Mesenchymal stem cell (in vitro differentiated cells and primary cell): ENCODE measurements around the gene C9orf50.

Experiments
- DNase-seq: peaks from one replicate; pipeline ENCODE4 v3.0.0-alpha.2; 2013
- H2AFZ ChIP-seq: one replicate; pipeline ENCODE4 v1.6.1; 2013; ENCODE audit warnings: low read depth, mild to moderate bottlenecking, control low read depth, inconsistent platforms, low read length, moderate library complexity
- H2AK5ac ChIP-seq: 2 replicates; pipeline ENCODE4 v1.6.1; 2013; ENCODE audit warnings: low read length, moderate library complexity, mild to moderate bottlenecking, inconsistent platforms; ENCODE audit not compliant: severe bottlenecking
- H2BK120ac ChIP-seq: one replicate; pipeline ENCODE4 v1.6.1; 2013; ENCODE audit warnings: low read depth, mild to moderate bottlenecking, inconsistent platforms, low read length, moderate library complexity
- H2BK12ac ChIP-seq, 2 experiments: one replicate each; pipeline ENCODE4 v1.6.1; 2013; ENCODE audit warnings: inconsistent platforms in 2 of 2, low read length in 2 of 2, mild to moderate bottlenecking in 2 of 2, moderate library complexity in 2 of 2, control low read depth in 1 of 2
- H2BK15ac ChIP-seq: one replicate; pipeline ENCODE4 v1.6.1; 2013; ENCODE audit warnings: mild to moderate bottlenecking, low read depth, inconsistent platforms; ENCODE audit not compliant: poor library complexity, severe bottlenecking
- H2BK5ac ChIP-seq: 2 replicates; pipeline ENCODE4 v1.6.1; 2013; ENCODE audit warnings: low read depth, mild to moderate bottlenecking, low read length, control low read depth, inconsistent platforms; ENCODE audit not compliant: poor library complexity, severe bottlenecking
- H3K14ac ChIP-seq, 2 experiments: one replicate each; pipeline ENCODE4 v1.6.1; 2013; ENCODE audit warnings: inconsistent platforms in 2 of 2, low read length in 2 of 2, control low read depth in 1 of 2, mild to moderate bottlenecking in 1 of 2, moderate library complexity in 1 of 2
- H3K18ac ChIP-seq, 2 experiments: one replicate each; pipeline ENCODE4 v1.6.1; 2013; ENCODE audit warnings: inconsistent platforms in 2 of 2, low read length in 2 of 2, control low read depth in 1 of 2, low read depth in 1 of 2, mild to moderate bottlenecking in 1 of 2
- H3K23ac ChIP-seq, 2 experiments: one replicate each; pipeline ENCODE4 v1.6.1; 2013; ENCODE audit warnings: inconsistent platforms in 2 of 2, low read length in 2 of 2, mild to moderate bottlenecking in 2 of 2, moderate library complexity in 2 of 2, control low read depth in 1 of 2
- H3K27ac ChIP-seq: 2 replicates; pipeline ENCODE4 v1.5.1; 2013; ENCODE audit warnings: mild to moderate bottlenecking, moderate library complexity, low read length, control low read depth, inconsistent platforms; ENCODE audit not compliant: poor library complexity, severe bottlenecking
- H3K27me3 ChIP-seq, 2 experiments: 2 replicates each; pipeline versions ENCODE4 v1.6.1 to v1.7.0; 2013; ENCODE audit warnings: low read length in 2 of 2, mild to moderate bottlenecking in 2 of 2, moderate library complexity in 2 of 2, control low read depth in 1 of 2, inconsistent platforms in 1 of 2; ENCODE audit not compliant: control insufficient read depth in 1 of 2, insufficient read depth in 1 of 2
- H3K36me3 ChIP-seq, 2 experiments: 2 replicates each; pipeline versions ENCODE4 v1.6.1 to v1.7.0; 2013; ENCODE audit warnings: low read length in 2 of 2, control low read depth in 1 of 2, inconsistent platforms in 1 of 2, low read depth in 1 of 2, mild to moderate bottlenecking in 1 of 2; ENCODE audit not compliant: insufficient read depth in 2 of 2, control insufficient read depth in 1 of 2
- H3K4ac ChIP-seq, 2 experiments: one replicate each; pipeline ENCODE4 v1.6.1; 2013; ENCODE audit warnings: inconsistent platforms in 2 of 2, low read length in 2 of 2, mild to moderate bottlenecking in 2 of 2, moderate library complexity in 2 of 2, control low read depth in 1 of 2, low read depth in 1 of 2
- H3K4me1 ChIP-seq: 2 replicates; pipeline ENCODE4 v1.6.1; 2013; ENCODE audit warnings: low read depth, low read length, control low read depth; ENCODE audit not compliant: control insufficient read depth, insufficient read depth
- H3K4me2 ChIP-seq: 2 replicates; pipeline ENCODE4 v1.6.1; 2013; ENCODE audit warnings: low read length, mild to moderate bottlenecking, inconsistent platforms; ENCODE audit not compliant: poor library complexity, severe bottlenecking
- H3K4me3 ChIP-seq, 2 experiments: 2 replicates each; pipeline versions ENCODE4 v1.5.1 to v1.7.0; 2013; ENCODE audit warnings: low read length in 2 of 2, mild to moderate bottlenecking in 2 of 2, control low read depth in 1 of 2, low read depth in 1 of 2; ENCODE audit not compliant: insufficient read depth in 1 of 2
- H3K79me1 ChIP-seq: replicated peaks from 2 replicates; pipeline ENCODE4 v1.6.1; 2013; ENCODE audit warnings: mild to moderate bottlenecking, control low read depth, low read length, inconsistent platforms; ENCODE audit not compliant: poor library complexity, severe bottlenecking
- H3K9ac ChIP-seq: 2 replicates; pipeline ENCODE4 v1.7.0; 2013; ENCODE audit warnings: mild to moderate bottlenecking, low read length, moderate library complexity
- H3K9me3 ChIP-seq: 2 replicates; pipeline ENCODE4 v1.7.0; 2013; ENCODE audit warnings: mild to moderate bottlenecking, low read length; ENCODE audit not compliant: control insufficient read depth
- H4K8ac ChIP-seq: one replicate; pipeline ENCODE4 v1.6.1; 2013; ENCODE audit warnings: inconsistent platforms, mild to moderate bottlenecking, low read length, moderate library complexity
- H4K91ac ChIP-seq: one replicate; pipeline ENCODE4 v1.6.1; 2013; ENCODE audit warnings: mild to moderate bottlenecking, low read length, inconsistent platforms
- WGBS: methylation state at CpG from one replicate; pipeline ENCODE4 v1.1.7; 2013; ENCODE audit warnings: mixed read lengths; 5-methylcytosine and 5-hydroxymethylcytosine counted together

The C9orf50 gene

DNA sequence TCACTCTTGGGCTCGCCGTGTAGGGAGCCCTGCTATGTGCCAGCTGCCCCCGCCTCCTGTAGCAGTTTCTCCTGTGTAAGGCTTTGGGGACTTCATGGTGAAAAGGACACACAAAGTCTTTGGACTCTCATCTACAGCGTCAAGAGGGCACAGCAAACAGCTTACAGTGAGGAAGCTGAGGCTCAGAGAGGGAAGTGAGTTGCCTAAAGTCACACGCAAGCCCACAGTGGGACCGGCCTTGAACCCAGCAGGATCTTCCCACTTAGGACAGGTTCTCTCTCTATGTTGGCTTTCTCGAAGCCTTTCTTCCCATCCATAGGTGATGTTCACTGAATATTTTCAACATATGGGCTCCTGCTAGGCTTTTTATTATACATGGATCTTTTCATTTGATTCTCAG lies 34.8 kb upstream of the C9orf50 start:
- Histone ChIP-seq H4K8ac (no peak overlapping the region), H3K4me3 (no peak overlapping the region), H2AFZ (no peak overlapping the region), H3K36me3 (no peaks in the 10 kb centered on the region), H3K79me1 (no peaks in the 10 kb centered on the region), H2AK5ac (peak overlapping the region; percentile 10), H4K91ac (peak overlapping the region; percentile 61), H3K27me3 (peaks cover 0 to 36% of the 10 kb centered on the region in 2 experiments), H3K14ac (no peak overlapping the region), H3K4me1 (peaks cover 26% of the 10 kb centered on the region), H3K9ac (no peak overlapping the region), H2BK120ac (no peak overlapping the region), H2BK5ac (no peak overlapping the region), H3K4me2 (no peak overlapping the region), H3K23ac (no peak overlapping the region), H3K27ac (no peak overlapping the region), H3K4ac (no peak overlapping the region), H2BK15ac (no peak overlapping the region), H2BK12ac (peak overlapping the region in 1 of 2 experiments; percentile 75), H3K18ac (no peak overlapping the region), H3K9me3 (no peaks in the 10 kb centered on the region)
- WGBS, result 93% methylated on average over 6 of the region's 7 CpGs
- no peak for DNase-seq

DNA sequence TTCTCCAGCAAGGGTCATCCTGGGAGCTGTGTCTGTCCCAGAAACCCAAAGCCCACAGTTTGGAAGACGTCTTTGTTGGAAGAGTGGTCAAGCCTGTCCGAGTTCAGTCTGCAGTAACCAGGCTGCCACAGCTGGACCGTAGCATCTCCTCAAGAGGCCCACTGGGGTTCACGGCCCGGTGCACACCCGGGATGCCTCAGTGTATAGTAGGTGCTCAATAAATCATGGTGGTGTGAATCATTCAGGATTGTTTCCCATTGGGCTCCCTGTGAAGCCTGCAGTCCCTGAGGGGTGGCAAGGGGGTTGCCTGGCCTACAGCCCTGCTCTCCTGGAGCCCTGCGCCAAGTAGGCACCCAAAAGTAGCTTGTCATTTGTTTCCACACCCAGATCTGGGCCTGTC lies 34.3 kb upstream of the C9orf50 start:
- peaks cover 26% of the 10 kb centered on the region for H3K4me1 ChIP-seq
- 93% methylated on average over 7 of the region's 7 CpGs for WGBS
- H2AFZ ChIP-seq, result no peak overlapping the region
- peak overlapping the region in 1 of 2 experiments; percentile 34 for H2BK12ac ChIP-seq
- H2BK5ac ChIP-seq, result no peak overlapping the region
- peaks cover 0 to 39% of the 10 kb centered on the region in 2 experiments for H3K27me3 ChIP-seq
- H3K9ac ChIP-seq, result no peak overlapping the region
- peak overlapping the region in 1 of 2 experiments; percentile 64 for H3K14ac ChIP-seq
- H3K9me3 ChIP-seq, result no peaks in the 10 kb centered on the region
- no peak overlapping the region for H3K27ac ChIP-seq
- H3K4me3 ChIP-seq, result no peak overlapping the region
- no peaks in the 10 kb centered on the region for H3K79me1 ChIP-seq
- no peak overlapping the region for H2BK15ac ChIP-seq
- DNase-seq, result no peak
- H2AK5ac ChIP-seq, result no peak overlapping the region
- no peak overlapping the region for H4K8ac ChIP-seq
- no peak overlapping the region for H4K91ac ChIP-seq
- H3K4me2 ChIP-seq, result no peak overlapping the region
- no peak overlapping the region for H3K18ac ChIP-seq
- no peak overlapping the region for H3K4ac ChIP-seq
- no peak overlapping the region for H2BK120ac ChIP-seq
- H3K23ac ChIP-seq, result no peak overlapping the region
- H3K36me3 ChIP-seq, result no peaks in the 10 kb centered on the region

DNA sequence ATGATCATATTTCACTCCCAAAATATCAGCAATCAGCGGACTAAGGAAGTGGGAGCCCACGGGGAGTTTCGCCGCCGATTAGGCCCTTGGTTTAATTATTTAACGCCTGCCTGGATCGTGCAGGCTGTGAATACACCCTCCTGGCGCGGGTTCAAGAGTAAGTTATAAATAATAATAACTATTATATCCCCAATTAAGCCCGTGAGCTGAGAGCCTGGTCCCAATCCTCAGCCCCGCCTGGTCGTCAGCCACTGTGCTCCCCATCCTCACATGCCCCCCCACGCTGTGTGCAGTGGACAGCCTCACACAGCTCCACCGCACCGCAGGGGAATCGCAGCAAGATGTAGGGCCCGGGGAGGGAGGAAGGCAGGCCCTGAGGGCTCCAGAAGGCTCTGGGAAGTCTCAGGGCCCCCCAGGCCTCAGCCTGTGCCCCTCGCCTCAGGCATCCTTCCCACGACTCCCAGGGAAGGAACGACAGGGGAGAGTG lies 33.7 kb upstream of the C9orf50 start:
- Histone ChIP-seq H2BK12ac (peak overlapping the region; percentile 28 to 82), H3K23ac (no peak overlapping the region), H3K27me3 (peaks cover 0 to 39% of the 10 kb centered on the region in 2 experiments), H3K36me3 (no peaks in the 10 kb centered on the region), H4K8ac (peak overlapping the region; percentile 45), H3K4me1 (peaks cover 26% of the 10 kb centered on the region), H3K27ac (peak overlapping the region; percentile 18), H3K18ac (peak overlapping the region in 1 of 2 experiments; percentile 67), H2BK15ac (peak overlapping the region; percentile 3), H3K14ac (peak overlapping the region in 1 of 2 experiments; percentile 36), H2AK5ac (peak overlapping the region; percentile 46), H3K9me3 (no peaks in the 10 kb centered on the region), H2AFZ (no peak overlapping the region), H3K4me3 (no peak overlapping the region), H3K9ac (no peak overlapping the region), H2BK120ac (no peak overlapping the region), H4K91ac (no peak overlapping the region), H3K4ac (peak overlapping the region in 1 of 2 experiments; percentile 57), H3K4me2 (peak overlapping the region; percentile 29), H2BK5ac (peak overlapping the region; percentile 75), H3K79me1 (no peaks in the 10 kb centered on the region)
- DNase-seq, result no peak
- WGBS, result 69% methylated on average over 17 of the region's 20 CpGs

DNA sequence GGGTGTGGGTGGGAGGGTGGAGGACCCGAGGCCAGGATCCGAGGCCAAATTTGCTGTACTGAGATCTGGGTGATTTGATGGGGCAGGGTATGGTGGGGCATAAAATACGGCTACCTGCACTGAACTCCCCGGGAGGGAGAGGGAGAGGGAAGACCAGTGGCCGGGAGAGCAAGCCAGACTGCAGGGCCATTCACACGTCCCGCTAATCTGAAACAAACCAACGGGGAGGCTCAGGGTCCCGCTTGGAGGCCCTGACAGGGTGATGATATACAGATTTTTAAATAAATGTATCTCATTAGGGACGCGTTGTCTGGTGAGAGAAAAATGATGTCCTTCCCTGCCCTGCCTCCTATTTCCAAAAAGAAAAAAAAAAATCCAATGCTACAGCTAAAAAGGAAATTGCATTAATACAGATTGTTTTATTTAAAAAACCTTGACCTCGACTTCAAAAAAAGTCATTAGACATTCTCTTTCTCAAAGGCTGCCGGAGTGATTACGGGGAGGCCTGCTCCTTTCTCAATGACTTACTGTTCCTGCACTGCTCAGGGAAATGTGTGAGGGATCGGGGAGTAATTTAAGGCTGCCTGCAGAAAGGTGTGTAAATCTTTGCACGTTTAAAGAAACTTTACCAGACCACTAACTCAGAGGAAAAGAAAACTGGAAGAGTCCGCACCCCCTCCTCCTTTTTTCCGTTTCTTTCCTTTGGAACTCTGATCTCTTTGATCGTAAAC lies 33.1 kb upstream of the C9orf50 start:
- H3K18ac ChIP-seq, result no peak overlapping the region
- no peak overlapping the region for H3K4ac ChIP-seq
- peaks cover 26% of the 10 kb centered on the region for H3K4me1 ChIP-seq
- DNase-seq, result no peak
- H3K27ac ChIP-seq, result no peak overlapping the region
- H2AK5ac ChIP-seq, result no peak overlapping the region
- H2BK120ac ChIP-seq, result no peak overlapping the region
- no peaks in the 10 kb centered on the region for H3K9me3 ChIP-seq
- no peak overlapping the region for H2BK5ac ChIP-seq
- H2BK12ac ChIP-seq, result peak overlapping the region in 1 of 2 experiments; percentile 67
- no peak overlapping the region for H2AFZ ChIP-seq
- no peaks in the 10 kb centered on the region for H3K36me3 ChIP-seq
- no peak overlapping the region for H3K23ac ChIP-seq
- H3K79me1 ChIP-seq, result no peaks in the 10 kb centered on the region
- no peak overlapping the region for H3K4me3 ChIP-seq
- WGBS, result 37% methylated on average over 15 of the region's 19 CpGs
- H2BK15ac ChIP-seq, result no peak overlapping the region
- no peak overlapping the region for H4K91ac ChIP-seq
- H3K4me2 ChIP-seq, result peak overlapping the region; percentile 29
- H4K8ac ChIP-seq, result no peak overlapping the region
- H3K14ac ChIP-seq, result no peak overlapping the region
- no peak overlapping the region for H3K9ac ChIP-seq
- peaks cover 0 to 39% of the 10 kb centered on the region in 2 experiments for H3K27me3 ChIP-seq
